Renal pelvis (tissue), 4 donors: ENCODE data around the gene NT5E. TPM values are rescaled to one million over a fixed set of nuclear protein-coding genes. Genes with fewer than 3 reads are reported as not detected.

Source experiments
- DNase-seq: peaks from one replicate; pipeline ENCODE4 v3.0.0-alpha.2; 2013
- polyA plus RNA-seq, 3 donors: library from polyadenylated mRNA; unstranded; fragments of 120-200 nt; gene quantifications; one replicate each; pipeline ENCODE4 v1.2.1, GENCODE V29; 2013; ENCODE audit not compliant: insufficient read length in 3 of 3

NT5E gene
- polyA plus RNA-seq, 3 donors = 3.0 to 4.4 (median 4.4) TPM

DNA sequence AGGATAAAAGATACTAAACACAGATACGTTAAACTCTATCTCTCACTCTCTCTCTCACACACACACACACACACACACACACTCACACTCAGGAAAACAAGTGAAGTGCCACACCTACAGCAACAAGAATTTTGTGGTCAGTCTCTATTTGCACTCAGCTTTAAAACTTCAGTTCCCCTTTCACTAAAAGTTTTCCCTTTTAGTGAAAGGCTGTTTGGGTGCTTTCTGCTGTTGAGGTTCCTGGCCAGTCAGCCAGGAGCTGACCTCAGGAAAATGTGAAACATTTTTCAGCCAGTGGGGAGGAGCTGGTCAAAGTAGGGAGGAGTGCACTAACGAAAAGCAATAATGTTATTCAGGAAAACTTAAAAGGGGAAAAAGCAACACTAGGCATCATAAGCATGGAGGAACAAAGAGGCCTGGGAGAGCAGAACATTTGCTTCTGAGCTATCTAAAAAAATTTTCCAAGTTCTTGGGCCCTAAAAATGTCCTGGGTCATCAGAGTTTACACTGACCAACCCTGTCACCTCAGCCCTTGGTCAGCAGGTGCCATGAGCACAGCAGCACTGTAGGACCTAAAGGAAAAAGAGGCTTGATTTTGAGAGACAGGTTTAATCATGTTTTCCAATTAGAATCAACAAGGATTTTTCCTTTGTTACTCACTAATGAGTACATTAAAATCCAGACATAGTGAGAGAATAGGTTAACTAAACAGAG lies 30.7 kb upstream of the NT5E start:
- no peak for DNase-seq

DNA sequence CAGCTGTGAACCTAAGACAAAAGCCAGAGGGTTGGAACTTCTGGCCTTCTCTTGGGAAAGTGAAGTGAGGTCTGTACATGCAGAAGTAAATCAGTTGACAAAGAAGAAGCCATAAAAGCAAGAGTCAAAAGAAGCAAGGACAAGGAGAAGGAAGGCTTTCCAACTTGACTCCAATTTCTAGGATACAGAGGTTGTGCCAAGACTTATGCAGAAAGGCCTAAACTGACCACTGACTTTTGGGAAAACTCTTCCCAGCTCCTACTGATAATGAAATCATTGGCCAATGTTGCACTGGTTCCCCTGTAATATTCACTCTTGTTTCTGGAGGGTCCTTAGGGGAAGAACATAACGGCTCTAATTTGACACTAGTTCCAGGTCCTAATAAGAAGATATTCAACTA lies 29.3 kb upstream of the NT5E start:
- no peak for DNase-seq

DNA sequence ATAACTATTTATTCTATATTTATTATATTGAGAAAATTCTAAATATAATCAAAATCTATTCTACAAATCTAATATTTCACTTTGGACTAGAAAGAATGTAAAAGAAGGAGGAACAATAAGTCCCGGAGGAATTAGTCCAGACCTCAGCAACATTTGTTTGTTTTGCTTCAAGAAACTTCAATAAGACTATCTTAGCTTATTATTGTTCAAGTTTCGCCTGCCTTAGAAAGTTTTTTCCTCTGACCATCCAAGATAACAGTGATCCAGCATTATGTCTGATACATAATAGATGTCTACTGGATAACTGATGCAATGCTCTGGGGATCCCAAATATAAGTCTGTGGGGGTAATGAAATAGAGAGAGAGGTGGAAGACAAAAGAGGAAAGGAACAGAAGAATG lies 28.7 kb upstream of the NT5E start:
- no peak for DNase-seq

DNA sequence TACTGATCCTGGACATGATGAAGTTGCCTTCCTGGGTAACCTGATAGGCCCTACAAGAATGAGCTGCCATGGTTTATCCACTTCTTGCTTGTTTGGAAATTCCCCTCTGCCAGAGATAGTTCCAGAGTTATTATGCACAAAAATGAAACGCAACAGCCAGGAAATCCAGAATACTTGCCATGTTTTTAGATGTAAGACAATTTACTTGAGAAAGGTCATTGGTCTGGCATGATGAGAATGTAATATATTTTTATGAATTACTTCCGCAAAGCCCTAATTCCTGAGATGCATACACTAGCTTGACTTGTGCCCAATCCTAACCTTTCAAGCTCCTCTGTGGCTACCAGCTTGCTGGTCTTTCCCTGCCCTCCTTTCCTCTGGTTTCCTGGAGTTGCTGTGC lies 27.9 kb upstream of the NT5E start:
- DNase-seq = no peak

DNA sequence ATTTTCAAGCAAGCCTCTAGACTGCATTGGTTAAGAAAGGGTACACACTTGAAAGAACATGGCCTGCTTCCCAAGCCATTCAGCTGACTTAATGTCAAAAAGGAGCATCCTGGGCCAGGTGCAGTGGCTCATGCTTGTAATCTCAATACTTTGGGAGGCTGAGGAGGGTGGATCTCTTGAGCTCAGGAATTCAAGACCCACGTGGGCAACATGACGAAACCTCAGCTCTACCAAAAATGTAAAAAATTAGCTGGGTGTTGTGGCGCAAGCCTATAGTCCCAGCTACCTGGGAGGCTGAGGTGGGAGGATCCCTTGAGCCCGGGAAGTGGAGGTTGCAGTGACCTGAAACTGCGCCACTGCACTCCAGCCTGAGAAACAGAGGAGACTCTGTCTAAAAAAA lies 26.9 kb upstream of the NT5E start:
- no peak for DNase-seq

DNA sequence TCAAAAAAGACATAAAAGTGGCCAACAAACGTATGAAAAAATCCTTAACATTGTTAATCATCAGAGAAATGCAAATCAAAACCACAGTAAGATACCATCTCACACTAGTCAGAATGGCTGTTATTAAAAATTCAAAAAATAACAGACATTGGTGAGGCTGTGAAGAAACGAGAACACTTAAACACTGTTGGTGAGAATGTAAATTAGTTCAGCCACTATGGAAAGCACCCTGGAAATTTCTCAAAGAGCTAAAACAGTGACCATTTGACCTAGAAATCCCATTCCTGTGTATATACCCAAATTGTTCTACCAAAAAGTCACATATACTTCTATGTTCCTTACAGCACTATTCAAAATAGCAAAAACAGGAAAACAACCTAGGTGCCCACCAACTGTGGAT lies 24.9 kb upstream of the NT5E start:
- DNase-seq = no peak

DNA sequence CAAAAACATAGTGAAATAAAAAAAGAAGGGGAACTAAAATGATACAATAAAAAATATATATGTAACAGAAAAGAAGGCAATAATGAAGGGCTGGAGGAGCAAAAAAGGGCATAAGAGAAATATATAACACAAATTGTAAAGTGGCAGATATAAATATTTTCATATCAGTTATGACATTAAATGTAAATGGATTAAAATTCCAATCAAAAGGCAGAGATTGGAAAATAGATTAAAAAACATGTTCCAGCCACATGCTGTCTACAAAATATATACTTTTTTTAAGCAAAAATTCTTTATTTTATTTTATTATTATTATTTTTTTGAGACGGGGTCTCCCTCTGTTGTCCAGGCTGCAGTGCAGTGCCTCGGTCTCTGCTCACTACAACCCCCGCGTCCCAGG lies 23.9 kb upstream of the NT5E start:
- no peak for DNase-seq

DNA sequence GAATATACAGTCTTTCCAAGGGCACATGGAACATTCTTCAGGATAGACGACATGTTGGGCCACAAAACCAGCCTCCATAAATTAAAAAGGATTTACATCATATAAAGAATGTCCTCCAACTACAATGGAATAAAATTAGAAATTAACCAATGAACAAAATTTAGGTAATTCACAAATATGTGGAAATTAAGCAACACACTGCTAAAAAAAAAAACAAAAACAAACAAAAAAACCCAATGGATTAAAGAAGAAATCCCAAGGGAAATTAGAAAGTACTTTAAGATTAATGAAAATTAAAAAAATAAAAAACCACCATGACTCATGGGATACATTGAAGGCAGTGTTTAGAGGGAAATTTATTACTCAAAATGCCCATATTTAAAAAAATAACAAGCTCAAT lies 21.4 kb upstream of the NT5E start:
- no peak for DNase-seq

DNA sequence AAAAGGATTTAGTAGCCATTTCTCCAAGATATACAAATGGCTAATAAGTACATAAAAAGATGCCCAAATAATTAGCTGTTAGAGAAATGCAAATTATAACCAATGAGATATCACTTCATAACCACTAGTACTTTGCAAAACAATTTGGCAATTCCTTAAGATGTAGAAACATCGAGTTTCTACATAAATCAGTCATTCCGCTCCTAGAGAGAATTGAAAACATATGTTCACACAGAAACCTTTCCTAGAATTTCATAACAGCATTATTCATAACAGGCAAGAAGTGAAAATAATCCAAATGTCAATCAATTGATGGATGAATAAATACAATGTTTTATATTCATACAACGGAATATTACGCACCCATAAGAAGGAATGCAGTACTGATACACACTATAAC lies 20.5 kb upstream of the NT5E start:
- no peak for DNase-seq

DNA sequence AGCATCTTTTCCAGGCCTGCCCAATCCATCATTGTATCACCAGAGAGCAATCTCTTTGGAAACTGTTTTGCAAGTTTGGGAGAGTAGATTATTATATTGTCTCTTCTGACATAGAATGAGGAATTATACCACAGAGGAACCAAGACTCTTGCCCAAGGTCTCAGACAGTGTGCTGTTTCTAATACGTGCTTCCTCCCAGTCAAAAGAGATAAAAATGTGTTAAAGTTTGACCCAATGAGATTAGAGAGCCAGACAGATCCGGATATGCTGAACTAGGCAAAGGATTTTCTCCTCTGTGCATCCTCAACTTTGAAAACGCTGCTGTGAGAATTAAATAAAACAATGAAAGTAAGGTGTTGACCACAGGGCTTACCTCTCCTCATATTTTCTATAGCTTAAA lies 18.6 kb upstream of the NT5E start:
- DNase-seq = no peak

DNA sequence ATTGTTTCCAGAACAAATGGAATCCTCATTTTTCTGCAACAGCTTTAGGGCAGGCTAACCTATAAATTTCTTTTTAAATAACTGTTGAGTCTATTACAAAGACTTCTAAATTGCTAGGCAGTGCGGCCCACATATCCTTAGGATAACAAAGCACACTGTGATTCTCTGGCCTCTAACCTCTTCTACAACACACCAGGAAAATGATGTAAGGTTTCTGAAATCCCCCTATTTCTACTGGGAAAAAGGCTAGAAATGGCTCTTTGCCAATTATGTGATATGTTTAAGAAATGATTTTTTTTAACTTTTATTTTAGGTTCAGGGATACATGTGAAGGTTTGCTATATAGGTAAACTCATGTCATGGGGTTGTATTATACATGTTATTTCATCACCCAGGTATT lies 17.3 kb upstream of the NT5E start:
- DNase-seq = no peak

DNA sequence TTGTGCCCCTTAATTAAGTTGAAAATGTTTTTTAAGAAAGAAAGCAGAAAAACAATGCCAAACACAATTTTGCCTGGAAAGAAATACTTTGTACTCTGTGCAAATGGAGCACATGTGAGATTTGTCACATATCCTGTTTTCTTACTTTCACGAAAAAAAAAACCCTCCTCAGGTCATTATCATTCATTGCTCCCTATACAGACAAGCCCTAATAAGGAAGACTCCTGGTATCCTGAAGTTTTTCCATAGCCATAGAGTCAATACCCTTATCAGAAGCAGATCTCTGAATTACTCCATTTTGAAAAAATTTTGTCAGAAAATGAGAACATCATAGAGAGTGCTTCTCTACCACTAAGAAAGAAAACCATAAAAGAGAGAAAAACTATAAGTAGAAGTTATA lies 14.0 kb upstream of the NT5E start:
- no peak for DNase-seq

DNA sequence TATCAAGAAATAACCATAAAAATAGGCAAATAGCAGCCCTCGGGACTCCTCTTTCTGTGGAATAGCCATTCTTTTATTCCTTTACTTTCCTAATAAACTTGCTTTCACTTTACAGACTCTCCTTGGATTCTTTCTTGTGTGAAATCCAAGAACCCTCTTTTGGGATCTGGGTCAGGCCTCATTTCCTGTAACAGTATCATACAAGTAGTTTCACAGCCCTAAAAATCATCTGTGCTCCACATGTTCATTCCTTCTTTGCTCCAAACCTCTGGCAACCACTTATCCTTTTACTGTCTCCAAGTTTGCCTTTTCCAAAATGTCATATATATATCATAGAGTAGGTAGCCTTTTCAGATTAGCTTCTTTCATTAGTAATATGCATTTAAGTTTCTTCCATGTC lies 13.5 kb upstream of the NT5E start:
- DNase-seq = no peak

DNA sequence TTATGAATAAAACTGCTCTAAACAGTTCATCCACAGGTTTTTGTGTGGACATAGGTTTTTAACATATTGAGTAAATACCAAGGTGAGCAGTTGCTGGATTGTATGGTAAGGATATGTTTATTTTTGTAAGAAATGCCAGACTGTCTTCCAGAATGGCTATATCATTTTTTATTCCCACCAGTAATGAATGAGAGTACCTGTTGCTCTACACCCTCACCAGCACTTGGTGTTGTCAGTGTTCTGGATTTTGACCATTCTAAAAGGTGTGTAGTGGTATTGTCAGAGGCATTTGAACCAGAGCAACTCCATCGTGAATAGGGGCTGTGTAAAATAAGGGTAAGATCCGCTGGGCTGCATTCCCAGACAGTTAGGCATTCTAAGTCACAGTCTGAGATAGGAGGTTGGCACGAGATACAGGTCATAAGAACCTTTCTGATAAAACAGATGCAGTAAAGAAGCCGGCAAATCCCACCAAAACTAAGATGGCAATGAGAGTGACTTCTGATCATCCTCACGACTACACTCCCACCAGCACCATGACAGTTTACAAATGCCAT lies 12.9 kb upstream of the NT5E start:
- DNase-seq = no peak

DNA sequence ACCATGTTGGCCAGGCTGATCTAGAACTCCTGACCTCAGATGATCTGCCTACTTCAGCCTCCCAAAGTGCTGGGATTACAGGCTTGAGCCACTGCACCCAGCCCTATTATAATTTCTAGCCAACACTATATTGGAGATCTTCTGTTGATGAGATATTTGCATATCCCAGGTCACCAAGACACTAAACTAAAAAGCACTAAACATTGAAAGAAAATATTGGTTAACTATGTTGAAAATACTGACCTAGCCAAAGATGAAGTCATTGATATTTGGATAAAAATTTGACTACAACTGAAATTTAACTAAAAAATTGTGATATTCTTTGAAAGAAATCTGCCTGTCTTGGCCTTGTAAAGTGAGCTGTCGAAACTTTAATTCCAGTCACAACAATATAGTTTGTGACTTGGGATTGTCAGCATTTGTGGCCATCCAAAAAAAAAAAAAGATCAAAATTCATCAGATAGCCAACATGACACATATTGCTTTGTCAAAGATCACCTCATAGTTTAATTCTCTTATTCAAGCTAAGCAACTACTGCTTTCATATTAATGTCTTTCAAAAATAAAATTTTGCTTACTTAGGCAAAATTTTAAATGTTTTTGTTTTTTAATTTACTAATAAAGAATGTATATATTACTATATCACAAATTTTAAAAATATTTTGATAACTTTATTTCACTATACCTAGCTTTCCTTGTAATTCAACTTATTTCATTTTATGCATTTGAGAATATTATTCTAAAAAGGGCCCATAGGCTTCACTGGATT lies 6.3 kb upstream of the NT5E start:
- DNase-seq = no peak

DNA sequence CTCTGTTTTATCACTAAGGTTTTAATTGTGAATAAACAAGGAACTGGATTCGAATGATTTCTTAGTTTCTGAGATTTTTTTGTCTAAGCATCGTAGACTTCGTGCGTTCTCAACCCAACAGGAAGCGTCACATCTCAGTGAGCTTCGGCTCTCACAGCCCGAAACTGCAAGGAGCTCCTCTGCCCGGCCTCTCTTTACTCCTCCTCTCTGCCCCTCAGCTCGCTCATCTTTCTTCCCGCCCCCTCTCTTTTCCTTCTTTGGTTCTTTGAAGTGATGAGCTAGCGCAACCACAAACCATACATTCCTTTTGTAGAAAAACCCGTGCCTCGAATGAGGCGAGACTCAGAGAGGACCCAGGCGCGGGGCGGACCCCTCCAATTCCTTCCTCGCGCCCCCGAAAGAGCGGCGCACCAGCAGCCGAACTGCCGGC lies 480 bp upstream of the NT5E start:
- DNase-seq = peak; percentile 24

DNA sequence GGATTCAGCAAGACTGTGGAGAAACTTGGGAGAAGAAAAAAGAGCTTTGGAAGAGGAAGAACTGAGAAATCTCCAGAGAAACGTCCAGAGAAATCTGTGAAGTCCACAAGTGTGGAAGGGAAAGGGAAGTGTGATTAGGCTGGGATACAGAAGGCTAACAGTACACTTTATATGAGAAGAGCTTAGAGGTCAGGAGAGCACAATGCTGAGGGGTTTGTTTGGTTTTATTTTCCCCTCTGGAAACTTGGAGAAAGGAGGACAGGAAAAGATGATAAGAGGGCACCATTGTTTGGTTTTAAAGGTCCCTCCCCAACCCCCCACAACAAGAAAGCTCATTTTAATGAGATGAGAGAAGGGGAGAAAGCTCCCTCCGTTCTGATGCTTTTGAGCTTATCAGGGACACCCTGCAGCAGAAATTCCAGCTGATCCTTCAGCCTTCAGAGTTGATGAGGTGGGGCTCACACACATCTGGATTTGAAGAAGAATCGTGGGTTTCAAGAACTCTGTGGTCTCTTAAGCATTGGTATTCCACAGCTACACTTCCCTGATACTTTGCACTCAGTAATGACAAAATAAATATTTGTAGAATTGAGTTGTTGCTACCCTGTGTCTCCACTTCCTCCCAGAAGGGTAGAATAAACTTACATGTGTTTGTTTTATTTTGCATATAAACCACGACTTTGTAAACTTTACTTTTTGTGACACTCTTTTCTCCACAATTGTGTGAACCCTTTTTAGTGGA lies 1.9 kb downstream of the NT5E start:
- no peak for DNase-seq

DNA sequence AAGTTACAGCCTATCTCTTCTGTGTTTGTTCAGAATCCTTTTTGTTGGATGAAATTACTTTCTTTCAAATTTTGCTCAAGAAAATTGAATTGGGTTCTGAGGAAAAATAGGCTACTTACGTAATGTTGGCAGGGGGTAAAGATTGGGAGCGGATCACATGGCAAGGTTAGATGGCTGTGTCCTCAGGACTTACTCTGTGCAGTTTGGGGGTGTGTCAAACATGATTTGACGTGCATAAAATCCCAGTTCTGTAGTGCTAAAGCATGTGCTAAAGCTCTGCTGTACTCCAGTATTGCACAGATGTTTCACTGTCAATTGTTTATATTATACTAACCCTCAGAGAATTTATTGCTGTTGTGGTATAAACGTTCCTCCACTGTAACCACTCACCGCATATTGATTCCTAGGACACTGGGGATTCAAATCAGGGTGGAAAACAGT lies 2.6 kb downstream of the NT5E start:
- no peak for DNase-seq

DNA sequence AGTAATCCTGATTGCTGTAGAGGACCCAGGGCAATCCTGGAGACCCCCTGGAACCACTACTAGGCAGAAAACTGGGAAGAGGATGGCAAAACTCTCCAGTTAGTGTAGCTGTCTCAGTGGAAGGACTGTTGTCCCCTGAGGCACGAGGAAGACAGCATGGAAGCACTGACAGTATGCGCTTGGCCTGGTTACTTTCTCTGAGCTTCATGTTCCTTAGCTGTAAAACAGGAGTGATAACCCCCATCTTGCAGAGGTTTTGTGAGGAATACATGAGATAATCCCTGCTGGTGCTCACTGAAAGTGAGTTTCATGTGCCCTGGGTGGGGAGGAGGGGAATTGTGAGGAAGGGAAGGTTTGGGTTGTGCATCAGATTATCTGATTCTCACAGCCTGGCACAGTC lies 3.2 kb downstream of the NT5E start:
- no peak for DNase-seq

DNA sequence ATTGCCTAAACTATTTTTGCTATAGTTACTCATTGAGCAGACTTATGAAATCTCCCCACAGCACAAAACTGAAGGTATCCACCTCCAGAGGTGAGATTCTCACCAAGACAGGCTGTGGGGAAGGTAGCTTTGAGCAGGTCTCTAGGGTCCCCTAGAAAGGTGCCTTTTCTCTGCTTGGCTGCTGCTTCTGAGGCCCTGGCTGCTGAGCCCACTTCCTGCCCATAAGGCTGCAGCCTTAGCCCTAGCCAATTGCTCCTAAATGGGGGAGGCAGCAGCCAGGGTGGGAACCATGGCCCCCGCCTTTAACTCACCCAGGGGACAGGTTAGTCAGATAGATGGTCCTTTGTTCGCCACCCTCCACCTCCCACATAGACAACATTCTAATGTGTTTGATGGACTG lies 3.6 kb downstream of the NT5E start:
- DNase-seq = no peak

DNA sequence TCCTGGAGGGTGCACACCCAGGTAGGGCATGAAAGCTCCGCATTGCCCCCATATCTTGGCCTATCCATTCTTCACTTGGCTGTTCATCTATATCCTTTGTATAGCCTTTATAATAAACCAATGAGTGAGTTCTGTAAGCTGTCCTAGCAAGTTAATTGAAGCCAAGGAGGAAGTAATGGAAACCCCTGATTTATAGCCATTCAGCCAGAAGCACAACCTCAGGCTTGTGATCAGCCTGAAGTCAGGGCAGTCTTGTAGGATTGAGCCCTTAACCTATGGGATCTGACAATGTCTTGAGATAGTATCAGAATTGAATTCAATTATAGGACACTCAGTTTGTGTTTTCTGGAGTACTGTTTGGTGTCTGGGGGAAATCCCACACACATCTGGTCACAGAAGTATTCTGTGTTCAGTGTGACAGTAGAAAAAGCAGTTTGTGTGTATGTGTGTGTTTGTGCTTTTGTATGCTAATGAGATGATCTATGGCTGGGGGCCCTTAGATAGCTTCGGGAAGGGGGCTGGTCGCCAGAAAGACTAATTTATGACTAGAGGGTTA lies 5.7 kb downstream of the NT5E start:
- DNase-seq = no peak

DNA sequence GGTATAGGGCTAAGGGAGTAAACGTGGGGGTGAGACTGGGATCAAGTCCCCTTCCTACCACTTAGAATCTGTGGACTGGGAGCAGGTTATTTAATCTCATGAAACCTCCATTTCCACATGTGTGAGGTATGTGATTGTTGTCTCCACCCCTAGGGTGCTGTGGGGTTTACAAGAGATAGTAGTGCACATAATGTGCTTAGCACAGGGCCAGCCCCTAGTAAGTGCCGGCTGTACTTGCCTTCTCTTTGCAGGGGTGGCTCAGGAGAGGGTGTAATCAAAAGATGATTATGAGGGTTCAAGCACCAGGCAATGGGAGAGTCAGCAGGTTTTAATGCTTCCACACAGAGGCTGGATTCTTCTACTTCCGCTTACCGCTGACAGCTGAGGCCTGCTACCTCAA lies 6.9 kb downstream of the NT5E start:
- no peak for DNase-seq
